Measurements from ENCODE around the gene TRPM2.

The TRPM2 gene

DNA sequence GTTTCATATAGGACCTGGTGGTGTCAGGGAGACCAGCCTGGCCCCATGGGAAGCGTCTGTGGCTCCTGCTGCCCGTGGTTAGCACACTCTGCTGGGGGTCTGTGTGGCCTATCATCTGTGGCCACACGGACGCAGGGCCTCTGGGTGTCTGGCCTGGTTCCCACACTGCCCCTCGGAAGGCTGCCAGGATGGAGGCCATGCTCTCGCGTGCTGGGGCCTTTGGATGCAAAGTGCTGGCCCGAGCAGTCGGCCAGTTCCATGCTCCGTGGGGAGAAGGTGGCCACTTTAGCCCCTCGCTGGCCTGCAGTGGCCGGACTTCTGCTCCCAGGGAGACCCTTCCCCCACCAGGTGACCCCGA, 81.1 kb downstream of the TRPM2 start:
- no peak for DNase-seq

DNA sequence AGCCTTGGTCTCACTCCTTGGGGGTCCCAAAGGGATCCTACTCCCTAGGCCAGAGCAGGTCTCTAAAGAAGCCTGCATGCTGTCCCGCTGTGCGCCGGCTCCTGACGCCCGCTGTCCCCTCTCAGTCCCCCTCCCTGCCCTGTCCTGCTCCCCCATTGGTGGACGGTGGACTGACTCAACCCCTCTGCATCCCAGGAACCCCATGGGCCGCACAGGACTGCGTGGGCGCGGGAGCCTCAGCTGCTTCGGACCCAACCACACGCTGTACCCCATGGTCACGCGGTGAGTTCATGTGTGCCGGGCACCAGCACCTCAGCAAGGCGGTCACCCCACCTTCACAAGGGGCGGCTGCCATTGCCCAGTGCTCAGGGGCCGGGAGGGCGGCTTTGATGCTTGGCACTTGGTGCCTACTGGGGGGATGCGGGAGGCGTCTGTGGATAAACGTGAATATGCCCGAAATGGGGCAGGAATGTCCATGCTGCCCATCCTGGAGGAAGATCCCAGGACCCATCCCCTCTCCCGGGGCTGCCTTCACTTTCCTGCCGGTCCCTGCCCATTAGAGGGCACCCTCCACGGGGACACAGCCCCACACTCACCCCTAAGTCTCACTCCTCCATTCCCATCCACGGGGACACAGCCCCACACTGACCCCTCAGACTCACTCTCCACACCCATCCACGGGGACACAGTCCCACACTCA, 81.7 kb downstream of the TRPM2 start:
- DNase-seq: no peak

DNA sequence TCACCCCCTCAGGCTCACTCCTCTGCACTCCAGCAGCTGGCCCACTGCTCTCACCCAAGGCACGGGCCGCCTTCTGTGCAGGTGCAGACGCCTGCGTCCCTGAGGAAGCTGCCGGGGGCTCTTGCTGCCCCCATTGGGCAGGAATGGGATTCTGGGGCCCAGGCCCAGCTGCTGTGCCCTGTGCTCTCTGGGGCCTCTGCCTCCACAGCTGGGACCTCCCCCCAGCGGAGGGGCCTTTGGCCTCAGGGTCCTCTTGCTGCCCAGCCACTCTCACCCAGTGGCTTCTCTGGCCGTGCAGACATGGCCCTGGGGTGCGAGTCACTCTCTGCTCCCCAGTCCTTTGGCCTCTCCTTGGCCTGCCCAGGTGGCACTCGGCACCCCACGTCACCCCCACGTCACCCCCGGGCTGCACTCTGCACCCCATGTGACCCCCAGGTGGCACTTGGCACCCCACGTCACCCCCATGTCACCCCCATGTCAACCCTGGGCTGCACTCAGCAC, 82.7 kb downstream of the TRPM2 start:
- DNase-seq: no peak

DNA sequence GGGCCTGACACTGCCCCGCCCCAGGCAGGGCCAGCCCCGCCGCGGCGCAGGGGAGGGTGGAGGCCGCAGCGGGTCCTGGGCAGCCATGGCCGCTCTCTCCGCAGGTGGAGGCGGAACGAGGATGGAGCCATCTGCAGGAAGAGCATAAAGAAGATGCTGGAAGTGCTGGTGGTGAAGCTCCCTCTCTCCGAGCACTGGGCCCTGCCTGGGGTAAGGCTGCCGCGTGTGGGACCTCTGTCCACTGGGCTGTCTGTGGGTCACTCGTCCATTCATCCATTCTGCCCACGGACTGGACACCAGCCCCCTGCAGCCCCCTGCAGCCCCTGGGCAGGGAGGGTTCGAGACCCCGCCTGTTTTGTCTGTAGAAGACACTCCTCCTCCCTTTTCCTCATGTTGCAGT, 83.5 kb downstream of the TRPM2 start:
- DNase-seq: no peak

DNA sequence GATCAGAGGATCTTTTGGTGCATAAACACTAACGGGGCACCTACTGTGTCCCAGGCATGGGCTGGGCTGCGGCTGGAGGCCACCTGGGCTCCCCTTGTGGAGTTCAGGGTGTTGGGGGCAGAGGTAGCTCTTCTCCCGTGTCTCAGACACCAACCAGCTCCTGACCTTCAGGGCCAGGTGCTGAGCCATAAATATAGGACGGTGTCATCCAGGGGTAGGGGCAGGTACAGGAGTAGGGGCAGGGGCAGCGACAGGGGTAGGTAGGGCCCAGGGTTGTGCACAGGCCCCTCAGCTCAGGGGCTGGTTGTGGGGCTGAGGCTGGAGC, 83.9 kb downstream of the TRPM2 start:
- no peak for DNase-seq

DNA sequence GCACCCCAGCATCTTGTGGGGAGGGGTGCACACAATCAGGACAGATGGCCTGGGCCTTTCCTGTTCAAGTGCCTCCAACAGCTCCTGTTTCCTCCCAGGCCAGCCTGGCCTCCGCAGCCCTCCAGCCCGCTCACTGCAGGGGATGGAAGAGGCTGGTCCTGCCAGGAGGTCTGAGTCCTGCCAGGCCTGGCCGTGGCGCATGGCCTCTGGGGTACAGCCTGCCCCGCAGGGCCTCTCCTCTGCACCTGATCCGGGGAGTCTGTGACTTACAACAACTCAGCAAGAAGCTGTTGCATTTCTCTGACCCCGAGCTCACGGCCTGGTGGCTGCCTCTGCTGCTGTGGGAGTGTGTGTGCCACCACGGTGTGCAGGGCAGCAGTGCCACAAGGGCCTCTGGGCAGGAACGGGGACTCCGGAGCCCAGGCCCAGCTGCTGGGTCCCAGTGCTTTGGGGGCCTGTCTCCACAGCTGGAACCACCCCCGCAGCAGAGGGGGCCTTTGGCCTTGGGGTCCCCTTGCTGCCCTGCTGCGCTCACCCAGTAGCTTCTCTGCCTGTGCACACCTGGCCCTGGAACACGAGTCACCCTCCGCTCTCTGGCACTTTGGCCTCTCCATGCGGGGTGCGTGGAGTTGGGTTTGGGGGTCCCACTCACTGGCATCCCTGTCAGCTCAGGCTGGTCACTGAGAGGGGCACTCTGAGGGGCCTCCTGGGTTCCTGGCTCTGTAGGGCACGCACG, 84.4 kb downstream of the TRPM2 start:
- no peak for DNase-seq

DNA sequence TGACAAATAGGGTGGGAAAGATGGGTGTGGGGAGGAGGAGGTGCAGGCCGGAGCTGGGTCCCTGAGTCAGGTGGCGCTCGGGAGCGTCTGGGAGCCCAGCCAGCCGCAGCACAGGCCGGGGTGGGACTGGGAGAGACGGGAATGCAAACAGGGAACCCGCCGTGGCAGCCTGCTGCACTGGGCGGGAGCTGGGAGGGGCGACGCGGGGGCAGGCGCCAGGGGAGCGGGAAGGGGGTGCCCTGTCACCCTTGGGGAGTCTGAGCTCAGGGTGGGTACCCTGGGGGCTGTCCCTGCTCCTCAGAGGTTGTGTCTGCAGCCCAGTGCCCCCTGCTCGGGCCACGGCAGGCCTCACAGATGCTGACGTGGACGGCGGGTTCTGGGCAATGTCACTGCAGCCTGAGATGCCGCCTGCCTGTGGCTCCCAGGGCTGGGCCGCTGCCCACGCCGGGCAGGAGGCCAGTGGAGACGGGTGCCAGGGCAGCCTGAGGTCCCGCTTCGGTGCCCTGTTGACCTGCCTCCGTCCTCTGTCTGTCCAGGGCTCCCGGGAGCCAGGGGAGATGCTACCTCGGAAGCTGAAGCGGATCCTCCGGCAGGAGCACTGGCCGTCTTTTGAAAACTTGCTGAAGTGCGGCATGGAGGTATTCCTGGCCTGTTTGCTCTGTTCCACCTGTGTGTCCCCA, 85.2 kb downstream of the TRPM2 start:
- no peak for DNase-seq

DNA sequence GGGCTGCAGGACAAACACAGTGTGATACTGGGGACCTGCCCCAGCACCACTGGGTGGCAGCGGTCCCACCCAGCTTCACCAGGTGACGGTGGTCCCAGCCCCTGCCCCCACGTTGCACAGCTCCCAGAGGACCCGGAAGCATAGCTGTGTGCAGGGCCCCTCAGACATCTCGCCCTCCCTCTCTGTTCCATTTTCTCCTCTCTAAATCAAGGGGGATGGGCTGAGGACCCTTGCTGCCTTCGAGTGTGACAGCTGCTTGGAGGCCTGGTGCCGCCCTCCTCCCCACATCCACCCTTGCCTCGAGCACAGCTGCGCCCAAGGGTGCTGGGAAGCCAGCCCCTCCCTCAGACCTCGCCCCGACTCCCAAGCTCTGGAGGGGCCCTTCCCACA, 85.8 kb downstream of the TRPM2 start:
- DNase-seq: no peak

DNA sequence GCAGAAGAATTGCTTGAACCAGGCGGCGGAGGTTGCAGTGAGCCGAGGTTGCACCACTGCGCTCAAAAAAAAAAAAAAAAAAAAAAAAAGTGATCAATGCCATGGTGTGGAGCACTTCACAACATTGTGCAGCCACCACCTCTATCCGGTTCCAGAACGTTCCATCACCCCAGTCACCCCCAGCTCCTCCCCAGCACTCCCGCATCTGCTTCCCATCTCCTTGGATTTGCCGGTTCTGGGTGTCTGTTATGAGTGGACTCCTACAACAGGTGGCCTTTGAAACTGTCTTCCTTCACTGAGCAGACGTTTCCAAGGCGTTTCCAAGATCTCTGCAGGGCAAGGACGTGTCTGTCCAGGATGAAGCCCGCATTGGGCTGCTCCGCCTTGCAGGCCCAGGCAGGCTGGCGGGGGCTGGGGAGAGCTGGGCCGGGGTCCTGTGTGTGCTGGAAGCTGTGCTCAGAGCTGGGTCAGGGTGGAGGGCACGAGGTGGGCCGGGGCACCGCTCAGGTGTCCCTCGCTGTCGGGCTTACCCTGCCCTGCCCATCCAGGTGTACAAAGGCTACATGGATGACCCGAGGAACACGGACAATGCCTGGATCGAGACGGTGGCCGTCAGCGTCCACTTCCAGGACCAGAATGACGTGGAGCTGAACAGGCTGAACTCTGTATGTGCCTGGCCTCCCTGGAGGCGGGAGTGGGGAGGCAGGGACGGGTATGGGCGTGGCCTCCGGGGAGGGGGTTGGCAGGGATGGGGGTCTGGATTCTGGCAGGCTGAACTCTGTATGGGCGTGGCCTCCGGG, 87.0 kb downstream of the TRPM2 start:
- DNase-seq: no peak

DNA sequence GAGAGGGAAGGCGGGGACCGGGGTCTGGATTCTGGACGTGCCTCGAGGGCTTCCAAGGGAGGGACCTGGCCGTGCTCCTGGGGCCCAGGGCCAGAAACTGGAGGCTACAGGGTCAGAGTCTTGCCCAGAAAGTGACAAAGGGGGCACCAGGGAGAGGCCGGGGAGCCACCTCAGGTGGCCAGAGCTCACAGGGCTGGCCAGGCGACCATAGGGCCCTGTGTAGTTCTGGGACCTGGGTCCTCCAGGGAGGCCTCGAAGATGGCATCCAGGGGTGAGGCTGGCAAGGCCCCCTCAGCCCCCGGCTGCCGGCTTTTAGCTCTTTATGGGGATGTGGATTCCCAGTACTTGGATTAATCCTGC, 87.6 kb downstream of the TRPM2 start:
- DNase-seq: no peak

DNA sequence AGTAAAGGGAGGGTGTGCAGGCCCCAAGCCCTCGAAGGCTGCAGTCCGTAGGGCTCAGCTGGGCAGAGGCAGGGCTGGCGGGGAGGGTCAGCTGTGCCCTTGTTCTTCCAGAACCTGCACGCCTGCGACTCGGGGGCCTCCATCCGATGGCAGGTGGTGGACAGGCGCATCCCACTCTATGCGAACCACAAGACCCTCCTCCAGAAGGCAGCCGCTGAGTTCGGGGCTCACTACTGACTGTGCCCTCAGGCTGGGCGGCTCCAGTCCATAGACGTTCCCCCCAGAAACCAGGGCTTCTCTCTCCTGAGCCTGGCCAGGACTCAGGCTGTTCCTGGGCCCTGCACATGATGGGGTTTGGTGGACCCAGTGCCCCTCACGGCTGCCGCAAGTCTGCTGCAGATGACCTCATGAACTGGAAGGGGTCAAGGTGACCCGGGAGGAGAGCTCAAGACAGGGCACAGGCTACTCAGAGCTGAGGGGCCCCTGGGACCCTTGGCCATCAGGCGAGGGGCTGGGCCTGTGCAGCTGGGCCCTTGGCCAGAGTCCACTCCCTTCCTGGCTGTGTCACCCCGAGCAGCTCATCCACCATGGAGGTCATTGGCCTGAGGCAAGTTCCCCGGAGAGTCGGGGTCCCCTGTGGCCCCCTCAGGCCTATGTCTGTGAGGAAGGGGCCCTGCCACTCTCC, 88.3 kb downstream of the TRPM2 start:
- DNase-seq: no peak

DNA sequence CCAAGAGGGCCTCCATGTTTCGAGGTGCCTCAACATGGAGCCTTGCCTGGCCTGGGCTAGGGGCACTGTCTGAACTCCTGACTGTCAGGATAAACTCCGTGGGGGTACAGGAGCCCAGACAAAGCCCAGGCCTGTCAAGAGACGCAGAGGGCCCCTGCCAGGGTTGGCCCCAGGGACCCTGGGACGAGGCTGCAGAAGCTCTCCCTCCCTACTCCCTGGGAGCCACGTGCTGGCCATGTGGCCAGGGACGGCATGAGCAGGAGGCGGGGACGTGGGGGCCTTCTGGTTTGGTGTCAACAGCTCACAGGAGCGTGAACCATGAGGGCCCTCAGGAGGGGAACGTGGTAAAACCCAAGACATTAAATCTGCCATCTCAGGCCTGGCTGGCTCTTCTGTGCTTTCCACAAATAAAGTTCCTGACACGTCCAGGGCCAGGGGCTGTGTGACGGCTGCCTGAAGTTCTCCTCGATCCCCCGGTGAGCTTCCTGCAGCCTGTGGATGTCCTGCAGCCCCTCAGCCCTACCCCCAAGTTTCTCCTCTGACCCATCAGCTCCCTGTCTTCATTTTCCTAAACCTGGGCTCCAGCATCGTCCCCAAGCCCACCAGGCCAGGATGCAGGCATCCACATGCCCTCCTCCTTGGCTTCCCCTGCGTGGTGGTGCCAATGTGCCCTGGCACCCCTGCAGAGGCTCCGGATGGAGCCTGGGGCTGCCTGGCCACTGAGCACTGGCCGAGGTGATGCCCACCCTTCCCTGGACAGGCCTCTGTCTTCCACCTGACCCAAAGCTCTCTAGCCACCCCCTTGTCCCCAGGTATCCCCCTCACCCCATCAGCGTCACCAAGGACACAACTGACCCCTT, 89.1 kb downstream of the TRPM2 start:
- DNase-seq: no peak

DNA sequence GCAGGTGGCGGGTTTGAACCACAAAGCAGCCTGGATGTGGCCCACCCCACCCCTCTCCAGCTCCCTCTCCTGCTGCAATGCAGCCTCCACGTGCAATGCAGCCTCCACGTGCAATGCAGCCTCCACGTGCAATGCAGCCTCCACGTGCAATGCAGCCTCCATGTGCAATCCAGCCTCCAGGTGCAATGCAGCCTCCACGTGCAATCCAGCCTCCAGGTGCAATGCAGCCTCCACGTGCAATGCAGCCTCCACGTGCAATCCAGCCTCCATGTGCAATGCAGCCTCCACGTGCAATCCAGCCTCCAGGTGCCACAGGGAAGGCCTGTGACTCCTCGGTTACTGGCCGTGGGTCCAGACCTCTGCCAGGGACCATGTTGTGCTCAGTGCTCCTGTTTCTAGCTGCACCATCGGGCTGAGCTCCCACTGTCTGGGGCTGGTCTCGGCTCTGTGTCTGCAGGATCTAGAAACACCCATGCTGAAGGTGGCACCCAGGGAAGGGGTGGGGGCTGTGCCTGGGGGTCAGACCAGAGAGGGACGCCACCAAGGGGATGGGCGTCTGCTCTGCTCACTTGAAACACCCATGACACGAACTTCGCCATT, 90.0 kb downstream of the TRPM2 start:
- DNase-seq: no peak

DNA sequence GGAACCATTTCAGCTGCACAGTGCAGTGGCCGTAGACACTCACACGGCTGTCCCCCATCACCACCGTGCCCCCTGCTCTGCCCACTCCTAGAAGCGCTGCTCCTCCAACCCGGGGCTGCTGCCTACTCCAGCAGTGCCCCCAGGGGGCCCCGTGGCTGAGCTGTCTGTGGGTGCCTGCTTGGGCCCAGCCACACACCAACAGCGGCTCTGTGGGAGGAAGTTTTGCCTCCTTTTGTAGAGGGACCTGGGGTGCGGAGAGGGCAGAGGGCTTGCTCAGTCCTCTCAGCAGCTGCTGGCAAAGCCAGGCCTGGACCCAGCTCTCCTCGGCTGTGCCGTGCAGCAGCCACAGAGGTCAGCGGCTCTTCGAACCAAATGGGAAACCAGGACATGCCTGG, 90.5 kb downstream of the TRPM2 start:
- DNase-seq: no peak

DNA sequence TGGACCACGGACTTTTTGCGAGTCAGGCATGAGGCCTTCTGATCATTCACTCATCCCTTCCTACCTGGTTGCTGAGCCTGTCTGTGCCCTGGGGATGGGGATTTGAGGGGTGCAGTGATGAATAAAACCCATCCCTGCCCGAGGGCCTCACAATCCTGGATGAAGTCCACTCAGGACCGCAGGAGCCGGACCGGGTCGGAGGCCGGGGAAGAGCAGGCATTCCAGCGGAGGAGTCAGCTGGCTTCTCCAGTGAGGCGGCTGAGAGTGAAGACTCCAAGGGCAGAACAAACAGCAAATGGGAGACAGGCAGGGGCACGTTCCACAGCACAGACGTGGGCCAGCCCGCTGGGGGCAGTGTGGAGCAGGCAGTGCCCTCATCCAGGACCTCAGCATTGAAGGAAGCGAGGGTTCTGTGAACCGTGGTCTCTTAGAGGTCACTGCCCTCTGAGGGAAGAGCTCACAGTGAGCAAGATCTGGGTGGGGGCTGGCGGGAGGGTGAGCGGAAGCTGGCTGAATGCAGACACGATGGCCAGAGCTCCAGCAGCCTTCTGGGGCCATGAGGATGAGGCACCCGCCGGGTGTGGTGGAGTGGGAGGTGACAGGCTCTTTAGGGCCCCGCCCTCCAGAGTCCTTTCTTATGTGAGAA, 91.0 kb downstream of the TRPM2 start:
- no peak for DNase-seq

DNA sequence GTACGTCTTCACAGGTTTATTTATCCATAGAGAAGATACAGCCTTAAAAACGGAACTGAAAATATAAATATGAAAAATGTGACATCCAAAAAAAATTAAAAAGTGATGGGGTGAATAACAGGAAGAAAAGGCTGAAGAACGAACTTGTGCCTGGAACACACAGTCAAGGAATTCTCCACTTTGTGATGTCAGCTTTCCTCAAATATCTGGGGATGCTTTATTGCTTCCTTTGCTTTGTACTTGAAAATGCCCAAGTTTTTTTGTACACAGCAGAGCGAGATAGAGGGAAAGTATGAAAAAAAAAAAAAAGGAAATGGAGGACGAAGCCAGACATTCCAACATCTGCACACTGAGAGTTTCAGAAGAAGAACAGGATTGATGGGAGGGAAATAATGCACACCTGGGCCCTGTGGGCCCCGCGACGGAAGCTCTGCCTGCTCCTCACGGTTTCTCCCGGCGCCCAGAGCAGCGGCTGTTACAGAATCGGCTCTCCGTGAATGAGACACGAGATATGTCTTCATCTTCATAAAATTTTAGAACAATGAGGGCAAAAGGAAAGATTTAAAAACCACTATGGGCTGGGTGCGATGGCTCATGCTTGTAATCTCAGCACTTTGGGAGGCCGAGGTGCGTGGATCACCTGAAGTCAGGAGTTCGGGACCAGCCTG, 91.9 kb downstream of the TRPM2 start:
- no peak for DNase-seq

DNA sequence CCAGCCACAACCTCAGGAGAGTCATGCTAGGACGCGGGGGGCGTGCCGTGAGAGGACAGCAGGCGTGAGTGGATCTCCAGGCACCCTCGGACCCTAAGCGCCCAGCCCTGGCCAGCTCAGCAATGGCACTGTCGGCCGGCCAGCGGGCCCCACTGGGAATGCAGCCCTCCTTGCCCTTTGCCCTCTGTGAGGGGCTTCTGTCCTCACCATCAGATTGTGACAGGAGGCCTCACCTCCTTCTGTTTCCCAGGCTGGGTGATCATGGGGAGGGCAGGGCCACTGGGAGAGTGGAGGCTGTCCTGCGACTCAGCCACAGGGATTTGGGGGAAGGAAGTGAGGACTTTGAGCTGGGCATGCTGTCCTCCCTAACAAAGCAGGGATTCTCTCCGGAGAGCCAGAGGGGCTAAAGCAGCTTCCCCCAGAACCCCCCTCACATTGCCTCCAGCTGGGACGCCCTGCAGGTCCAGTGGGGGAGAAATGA, 95.3 kb downstream of the TRPM2 start:
- DNase-seq: no peak

DNA sequence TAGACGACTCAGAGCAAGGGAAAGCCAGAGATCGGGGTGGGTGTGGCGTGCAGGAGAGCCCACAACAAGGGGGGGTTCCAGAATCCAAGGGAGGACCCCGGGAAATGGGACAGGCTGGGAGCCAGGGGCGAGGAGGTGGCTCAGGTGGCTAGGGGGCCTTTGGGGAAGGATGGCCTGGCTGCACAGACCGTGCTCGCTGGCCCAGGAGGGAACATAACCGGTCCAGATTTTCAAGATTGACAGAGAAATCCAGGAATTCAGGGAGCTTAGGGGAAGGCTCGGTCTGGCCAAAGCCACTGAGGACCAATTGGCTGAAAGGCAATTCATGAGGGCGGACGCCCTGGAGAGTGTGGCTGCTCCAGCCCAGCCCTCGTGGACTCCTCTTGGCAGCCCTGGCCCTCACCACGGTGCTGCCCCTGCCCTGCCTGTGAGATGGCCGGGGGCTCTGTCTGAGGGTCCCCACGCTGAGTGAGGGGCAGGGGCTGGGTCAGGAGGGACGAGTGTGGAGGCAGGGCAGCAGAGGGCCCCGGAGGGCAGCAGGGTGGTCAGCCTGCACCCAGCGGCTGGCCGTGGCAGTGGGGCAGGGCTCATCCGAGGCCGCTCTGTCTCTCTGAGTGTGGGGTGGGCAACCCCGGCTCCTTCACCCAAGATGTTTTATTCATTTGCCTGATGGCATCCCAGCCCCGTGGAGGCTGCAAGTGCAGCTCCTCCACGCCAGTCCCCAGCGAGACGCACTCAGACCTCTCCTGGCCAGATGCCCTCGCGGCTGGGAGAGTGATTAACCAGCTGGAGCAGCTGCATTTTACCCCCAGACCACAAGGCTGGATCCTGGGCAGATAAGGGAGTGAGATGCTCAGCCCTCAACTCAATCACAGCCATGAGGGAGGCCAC, 96.3 kb downstream of the TRPM2 start:
- DNase-seq: no peak

DNA sequence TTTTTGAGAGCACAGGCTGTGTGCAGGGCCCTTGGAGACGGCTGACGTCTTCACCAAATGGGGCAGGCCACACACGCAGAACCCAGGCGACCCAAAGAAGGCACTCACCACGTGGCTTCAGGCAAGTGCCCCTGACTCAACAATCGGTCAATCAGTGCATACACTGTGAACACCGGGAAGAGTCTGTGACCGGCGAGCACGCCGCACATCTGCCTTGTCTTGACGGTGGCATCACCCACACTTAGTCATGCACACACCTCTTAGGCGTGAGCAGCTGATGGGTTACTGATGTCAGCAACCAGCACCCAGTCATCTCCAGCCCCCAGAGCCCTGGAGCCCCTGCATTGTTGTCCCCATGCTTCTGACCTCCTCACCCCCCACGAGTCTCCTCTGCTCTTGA, 97.0 kb downstream of the TRPM2 start:
- DNase-seq: no peak

Data from activated naive CD4-positive, alpha-beta T cell treated with Interleukin-2 at 50 U/mL for 16 hours (primary cell).